K562 (cell line): ENCODE measurements around the gene C2CD2L. TPM values are rescaled to one million over a fixed set of nuclear protein-coding genes. Genes with fewer than 3 reads are reported as not detected.

Experiments
- ATF6 ChIP-seq: sonication (generic); formaldehyde crosslinking; IDR thresholded peaks from 2 replicates; pipeline ENCODE4 v1.4.0; 2020; ENCODE audit warnings: mild to moderate bottlenecking, missing genetic modification reagents
- CEBPG ChIP-seq, 3 experiments: fragments of 200-800 bp in 1 of 3; sonication (Bioruptor generic) in 1 of 3; sonication (generic) in 1 of 3; formaldehyde crosslinking in 1 of 3; IDR thresholded peaks in 2 of 3; conservative IDR thresholded peaks in 1 of 3; 2 replicates each; pipeline versions ENCODE4 v1.6.1 to v1.8.0; 2016 to 2022; ENCODE audit warnings: missing compliant biosample characterization in 2 of 3, missing genetic modification characterization in 2 of 3, mild to moderate bottlenecking in 1 of 3, missing genetic modification reagents in 1 of 3
- NR1H2 ChIP-seq: sonication (generic); formaldehyde crosslinking; IDR thresholded peaks from 2 replicates; pipeline ENCODE4 v1.4.0; 2020; ENCODE audit warnings: mild to moderate bottlenecking, missing genetic modification reagents
- PHB2 ChIP-seq: fragments of 450-650 bp; IDR thresholded peaks from 2 replicates; pipeline ENCODE4 v1.6.1; 2017; ENCODE audit warnings: low read depth
- SMAD4 ChIP-seq: fragments of 250-450 bp; sonication (Bioruptor Pico); conservative IDR thresholded peaks from 2 replicates; pipeline ENCODE4 v1.8.0; 2021; ENCODE audit warnings: inconsistent platforms, mild to moderate bottlenecking, moderate library complexity
- SRSF9 ChIP-seq: fragments of 200-400 bp; formaldehyde crosslinking; IDR thresholded peaks from 2 replicates; pipeline ENCODE4 v1.6.1; 2017; ENCODE audit warnings: low read depth, low read length, borderline replicate concordance
- TSHZ1 ChIP-seq: fragments of 250-450 bp; sonication (Bioruptor Pico); IDR thresholded peaks from 2 replicates; pipeline ENCODE4 v1.4.0; 2020; ENCODE audit warnings: mild to moderate bottlenecking, moderate library complexity
- UBTF ChIP-seq, 2 experiments: IDR thresholded peaks; 2 replicates each; pipeline ENCODE4 v1.6.1; 2012; ENCODE audit warnings: improper control_type of control experiment in 2 of 2, low read depth in 2 of 2, low read length in 2 of 2, borderline replicate concordance in 1 of 2
- ZBTB26 ChIP-seq: fragments of 450-650 bp; formaldehyde crosslinking; IDR thresholded peaks from 2 replicates; pipeline ENCODE4 v1.4.0; 2022; ENCODE audit warnings: missing genetic modification characterization
- ZC3H4 ChIP-seq: sonication (generic); formaldehyde crosslinking; IDR thresholded peaks from 2 replicates; pipeline ENCODE4 v1.9.0; 2021; ENCODE audit warnings: missing genetic modification reagents, borderline replicate concordance
- ZNF395 ChIP-seq: fragments of 200-800 bp; sonication (Bioruptor generic); IDR thresholded peaks from 2 replicates; pipeline ENCODE4 v1.6.1; 2017; ENCODE audit warnings: missing genetic modification characterization, missing compliant biosample characterization
- polyA plus RNA-seq, 8 experiments: library from polyadenylated mRNA; depleted of rRNA in 4 of 8; stranded (reverse) in 5 of 8; unstranded in 3 of 8; fragments of >200 nt; fragmentation: Nextera tagmentation in 2 of 8; fragmentation: Illumina TruSeq in 1 of 8; extraction: Ambion mirVana in 2 of 8; extraction: Trizol in 1 of 8; gene quantifications; 2 replicates each; pipeline versions ENCODE4 v1.2.1 to v1.2.3, GENCODE V29; 2011 to 2014; ENCODE audit warnings: inconsistent platforms in 1 of 8, missing spikeins in 1 of 8
- total RNA-seq, 7 experiments: library from RNA; depleted of rRNA in 6 of 7; stranded (reverse); fragments of >200 nt in 6 of 7; fragmentation: Illumina TruSeq in 2 of 7; extraction: Trizol in 2 of 7; gene quantifications; 2 replicates each; pipeline versions ENCODE4 v1.2.1 to v1.2.3, GENCODE V29; 2011 to 2021; ENCODE audit warnings: low replicate concordance in 1 of 7

C2CD2L gene
- total and polyA plus RNA-seq, 9 of the 15 experiments (the other 6 are each of a cell fraction or from before 2014, with no cell fraction given) = 0.66 to 41.2 (median 14.8) TPM

GRCh38 chr11:119106564-119107537 lies at the start of gene C2CD2L (continued):
- TF ChIP-seq NR1H2 (CRISPR knock-in tag) = no peak
- peak; percentile 15; the same call in 1 of the 2 replicates for TF ChIP-seq PHB2
- TF ChIP-seq UBTF (IDR thresholded peaks at IDR 0.05; ENCODE audit: borderline replicate concordance in 1 of 2, low read depth in 2 of 2, low read length in 2 of 2) = no peak
- no peak for TF ChIP-seq ZC3H4 (CRISPR knock-in tag)
- TF ChIP-seq SMAD4 (CRISPR knock-in tag) = peak; percentile 52; the same call in 1 of the 2 replicates
- TF ChIP-seq ZNF395 (CRISPR knock-in tag) = peak; percentile 73
- 0 out of 2 replicates have a peak, but pooled peaks have one; percentile 56 for TF ChIP-seq ATF6 (CRISPR knock-in tag)
- TF ChIP-seq SRSF9 = no peak
- TF ChIP-seq TSHZ1 (CRISPR knock-in tag) = no peak
- no peak for TF ChIP-seq ZBTB26
- no peak for TF ChIP-seq CEBPG (CRISPR knock-in tag; IDR thresholded peaks at IDR 0.05)
- peak in 1 of 2 experiments; percentile 54; a peak in 2 of 4 replicates for TF ChIP-seq CEBPG (tag; conservative IDR thresholded peaks at IDR 0.05 in 1 of 2, IDR thresholded peaks at IDR 0.05 in 1 of 2)
